Kidney (tissue), 14 donors: ENCODE data around the gene TMEM239. TPM values are rescaled to one million over a fixed set of nuclear protein-coding genes. Genes with fewer than 3 reads are reported as not detected.

Source experiments
- DNase-seq, 5 donors: peaks; one replicate each; pipeline ENCODE4 v3.0.0-alpha.2; 2013 to 2020
- FAIRE-seq: peaks from 2 replicates; lab custom pipeline; 2012; peaks lifted over from hg19 to GRCh38; lab: Jason Lieb, UNC
- H3K27ac ChIP-seq, 2 donors: one replicate each; pipeline ENCODE4 v1.7.0; 2013; ENCODE audit warnings: low read depth in 2 of 2, low read length in 2 of 2, inconsistent platforms in 1 of 2
- H3K27me3 ChIP-seq: one replicate; pipeline ENCODE4 v1.7.1; 2013; ENCODE audit warnings: low read length, inconsistent platforms; ENCODE audit not compliant: control insufficient read depth, insufficient read depth
- H3K36me3 ChIP-seq, 3 donors: one replicate each; pipeline versions ENCODE4 v1.7.0 to v1.7.1; 2013; ENCODE audit warnings: low read length in 3 of 3, control low read depth in 1 of 3, inconsistent platforms in 1 of 3; ENCODE audit not compliant: insufficient read depth in 3 of 3, control insufficient read depth in 2 of 3
- H3K4me1 ChIP-seq, 3 donors: one replicate each; pipeline versions ENCODE4 v1.7.0 to v1.7.1; 2013; ENCODE audit warnings: low read length in 3 of 3, inconsistent platforms in 1 of 3, low read depth in 1 of 3; ENCODE audit not compliant: control insufficient read depth in 2 of 3, insufficient read depth in 2 of 3
- H3K4me3 ChIP-seq, 3 donors: one replicate each; pipeline versions ENCODE4 v1.7.0 to v1.8.1; 2013; ENCODE audit warnings: low read length in 3 of 3, control low read depth in 1 of 3, inconsistent platforms in 1 of 3
- H3K9ac ChIP-seq, 3 donors: one replicate each; pipeline versions ENCODE4 v1.7.0 to v1.7.1; 2013; ENCODE audit warnings: low read length in 3 of 3, control low read depth in 1 of 3, inconsistent platforms in 1 of 3
- H3K9me3 ChIP-seq, 3 donors: one replicate each; pipeline versions ENCODE4 v1.7.0 to v1.7.1; 2013; ENCODE audit warnings: low read length in 3 of 3, control low read depth in 1 of 3, inconsistent platforms in 1 of 3; ENCODE audit not compliant: control insufficient read depth in 2 of 3, insufficient read depth in 1 of 3
- intact Hi-C: fragments of 100-400 bp; cut with DNase I; formaldehyde crosslinking; loops from one replicate; pipeline ENCODE4 v1.11.1; 2022
- polyA plus RNA-seq: library from polyadenylated mRNA; stranded (reverse); fragments of 350-450 nt; fragmentation: Illumina TruSeq; extraction: RNeasy Lipid Tissue Mini Kit (QIAGEN cat#74804); gene quantifications from one replicate; pipeline ENCODE4 v1.2.3, GENCODE V29; 2014; ENCODE audit warnings: low read depth, low replicate concordance; ENCODE audit not compliant: insufficient read depth
- total RNA-seq: library from RNA; stranded (reverse); fragmentation: NEBNext Ultra II Directional; extraction: Animal tissue kit (Norgen Biotek cat#: 25700); gene quantifications from one replicate; pipeline ENCODE4 v1.2.1, GENCODE V29; 2021
- TF ChIP-seq, protein P1 (sequence below): IDR thresholded peaks from 3 replicates; pipeline ENCODE4 v1.5.1; 2012; ENCODE audit warnings: mild to moderate bottlenecking, moderate library complexity, borderline replicate concordance; ENCODE audit not compliant: insufficient read depth; ENCODE audit errors: extremely low read depth
- donor health status: control.
- donor health status: control.
- donor health status: control.
- donor health status: control.
- donor health status: control.
- donor health status: DM: yes; HTN: yes; CAD: no.
- donor health status: Normal renal cell carcinoma (clear cell type).

TMEM239 gene
- total and polyA plus RNA-seq, 2 donors from 2014 or later: not detected

DNA sequence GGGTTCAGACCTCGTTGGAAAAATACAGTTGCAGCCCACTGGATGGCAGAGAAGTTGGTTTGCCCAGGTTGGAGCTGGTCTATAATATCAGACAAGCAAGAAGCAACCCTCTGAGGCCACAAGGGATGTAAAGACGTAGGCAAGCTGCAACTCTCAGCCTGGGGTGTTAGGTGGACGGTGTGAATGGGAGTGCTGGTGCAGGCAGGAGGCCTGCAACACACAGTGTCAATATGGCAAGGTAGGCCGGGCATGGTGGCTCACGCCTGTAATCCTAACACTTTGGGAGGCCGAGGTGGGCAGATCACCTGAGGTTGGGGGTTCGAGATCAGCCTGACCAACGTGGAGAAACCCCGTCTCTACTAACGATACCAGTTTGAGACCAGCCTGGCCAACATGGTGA is 34.9 kb downstream of the TMEM239 start:
- no peak overlapping the region for H3K4me3 ChIP-seq
- TF ChIP-seq, protein P1, sequence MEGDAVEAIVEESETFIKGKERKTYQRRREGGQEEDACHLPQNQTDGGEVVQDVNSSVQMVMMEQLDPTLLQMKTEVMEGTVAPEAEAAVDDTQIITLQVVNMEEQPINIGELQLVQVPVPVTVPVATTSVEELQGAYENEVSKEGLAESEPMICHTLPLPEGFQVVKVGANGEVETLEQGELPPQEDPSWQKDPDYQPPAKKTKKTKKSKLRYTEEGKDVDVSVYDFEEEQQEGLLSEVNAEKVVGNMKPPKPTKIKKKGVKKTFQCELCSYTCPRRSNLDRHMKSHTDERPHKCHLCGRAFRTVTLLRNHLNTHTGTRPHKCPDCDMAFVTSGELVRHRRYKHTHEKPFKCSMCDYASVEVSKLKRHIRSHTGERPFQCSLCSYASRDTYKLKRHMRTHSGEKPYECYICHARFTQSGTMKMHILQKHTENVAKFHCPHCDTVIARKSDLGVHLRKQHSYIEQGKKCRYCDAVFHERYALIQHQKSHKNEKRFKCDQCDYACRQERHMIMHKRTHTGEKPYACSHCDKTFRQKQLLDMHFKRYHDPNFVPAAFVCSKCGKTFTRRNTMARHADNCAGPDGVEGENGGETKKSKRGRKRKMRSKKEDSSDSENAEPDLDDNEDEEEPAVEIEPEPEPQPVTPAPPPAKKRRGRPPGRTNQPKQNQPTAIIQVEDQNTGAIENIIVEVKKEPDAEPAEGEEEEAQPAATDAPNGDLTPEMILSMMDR: no peak
- no peak overlapping the region for H3K9ac ChIP-seq
- intact Hi-C loops: no loop called here
- FAIRE-seq: no peak
- H3K27me3 ChIP-seq: no peaks in the 10 kb centered on the region
- no peak overlapping the region for H3K27ac ChIP-seq
- no peaks in the 10 kb centered on the region for H3K9me3 ChIP-seq
- H3K4me1 ChIP-seq: no peaks in the 10 kb centered on the region
- H3K36me3 ChIP-seq: peaks cover 0 to 2% (median 0%) of the 10 kb centered on the region in 3 donors
- DNase-seq: no peak

DNA sequence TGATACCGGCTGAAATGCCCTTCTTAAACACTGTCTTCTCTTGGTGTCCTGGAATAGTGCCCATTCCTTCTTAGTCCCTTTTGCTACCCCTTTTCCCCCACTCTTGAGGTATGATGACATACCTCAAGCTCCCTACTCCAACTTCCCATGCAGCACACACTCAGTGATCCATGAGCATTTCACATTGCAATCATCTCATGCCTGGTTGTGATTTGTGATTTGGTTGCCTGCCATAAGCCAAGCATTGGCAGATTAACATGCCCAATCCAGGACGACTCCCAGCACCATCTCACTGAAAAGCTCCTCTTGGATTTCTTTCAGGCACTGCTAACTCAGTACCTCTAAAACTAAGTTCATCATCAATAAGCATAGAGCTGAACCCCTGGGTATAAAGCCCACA is 42.4 kb downstream of the TMEM239 start:
- no peak overlapping the region for H3K9ac ChIP-seq
- no peaks in the 10 kb centered on the region for H3K9me3 ChIP-seq
- peaks cover 0 to 15% (median 12%) of the 10 kb centered on the region in 3 donors for H3K36me3 ChIP-seq
- no peaks in the 10 kb centered on the region for H3K27me3 ChIP-seq
- FAIRE-seq (no peak), DNase-seq (no peak)
- no peak overlapping the region for H3K27ac ChIP-seq
- TF ChIP-seq, protein P1: no peak
- no peak overlapping the region for H3K4me3 ChIP-seq
- H3K4me1 ChIP-seq: no peaks in the 10 kb centered on the region
- intact Hi-C loops: no loop called here

DNA sequence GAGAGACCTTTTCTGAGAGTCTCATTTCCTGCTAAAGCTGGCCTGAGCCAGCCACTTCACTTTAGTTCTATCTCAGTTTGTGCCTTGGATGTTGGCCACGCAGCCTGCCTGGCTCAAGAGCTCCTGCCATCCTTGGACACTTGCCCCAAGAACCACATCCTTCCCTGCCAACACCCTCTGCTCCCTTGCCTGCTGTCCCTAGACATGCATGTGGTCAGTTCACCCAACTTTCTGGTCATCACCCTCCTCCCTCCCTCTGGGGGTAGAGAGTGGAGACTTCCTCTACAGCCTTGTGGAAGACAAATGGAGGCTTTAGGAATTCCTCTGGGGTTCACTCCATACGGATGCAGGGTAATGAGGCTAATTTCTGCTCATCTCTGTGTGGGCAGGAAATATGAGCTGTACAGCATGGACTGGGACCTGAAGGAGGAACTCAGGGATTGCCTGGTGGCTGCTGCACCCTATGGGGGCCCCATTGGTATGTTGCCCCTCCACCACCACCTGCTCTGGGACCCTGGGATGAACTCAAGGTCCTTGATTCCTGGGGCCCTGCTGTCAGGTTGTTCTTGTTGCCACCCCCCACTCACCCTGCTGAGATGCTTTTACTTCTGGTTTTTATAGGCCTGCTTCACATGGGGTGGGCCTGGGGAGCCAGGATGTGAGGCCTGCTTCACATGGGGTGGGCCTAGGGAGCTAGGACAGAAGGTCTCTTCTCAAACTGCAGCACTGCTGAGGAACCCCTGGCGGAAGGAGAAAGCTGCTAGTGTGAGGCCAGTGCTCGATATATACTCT is 43.4 kb downstream of the TMEM239 start:
- H3K27me3 ChIP-seq: no peaks in the 10 kb centered on the region
- no peak overlapping the region for H3K9ac ChIP-seq
- intact Hi-C loops: no loop called here
- no peaks in the 10 kb centered on the region for H3K9me3 ChIP-seq
- no peaks in the 10 kb centered on the region for H3K4me1 ChIP-seq
- peaks cover 0 to 19% (median 12%) of the 10 kb centered on the region in 3 donors for H3K36me3 ChIP-seq
- FAIRE-seq (no peak), DNase-seq (no peak)
- H3K27ac ChIP-seq: no peak overlapping the region
- no peak overlapping the region for H3K4me3 ChIP-seq
- TF ChIP-seq, protein P1: no peak
